CD4-positive, alpha-beta T cell treated with Interleukin-17A for 1 hour (primary cell): ENCODE data around the gene PRLR.

ENCODE experiments used
- DNase-seq: peaks from one replicate; pipeline ENCODE4 v3.0.0-alpha.2; 2020

PRLR gene

DNA sequence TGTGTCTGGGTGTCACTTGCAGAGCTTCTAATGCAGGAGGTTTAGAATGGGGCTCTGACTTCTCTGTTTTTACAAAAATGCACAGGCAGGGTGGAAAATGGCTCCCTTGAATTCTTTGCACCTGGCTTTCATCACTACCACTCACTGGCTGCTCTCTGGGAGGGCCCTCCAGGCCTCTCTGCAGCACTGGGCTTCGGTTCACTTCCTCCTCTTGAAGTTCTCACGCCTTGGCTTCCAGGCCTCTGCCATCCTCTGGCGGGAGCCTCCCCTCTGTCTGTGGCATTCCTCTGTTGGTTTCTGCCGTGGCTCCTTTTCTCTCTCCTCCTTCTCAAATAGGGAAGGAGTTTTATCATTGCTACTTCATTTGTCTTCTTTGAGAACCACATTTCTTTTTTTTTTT lies 2.8 kb upstream of the PRLR start:
- DNase-seq = no peak

GRCh38 chr5:35232124-35232523 lies 1.8 kb upstream of the PRLR start:
- DNase-seq = no peak

DNA sequence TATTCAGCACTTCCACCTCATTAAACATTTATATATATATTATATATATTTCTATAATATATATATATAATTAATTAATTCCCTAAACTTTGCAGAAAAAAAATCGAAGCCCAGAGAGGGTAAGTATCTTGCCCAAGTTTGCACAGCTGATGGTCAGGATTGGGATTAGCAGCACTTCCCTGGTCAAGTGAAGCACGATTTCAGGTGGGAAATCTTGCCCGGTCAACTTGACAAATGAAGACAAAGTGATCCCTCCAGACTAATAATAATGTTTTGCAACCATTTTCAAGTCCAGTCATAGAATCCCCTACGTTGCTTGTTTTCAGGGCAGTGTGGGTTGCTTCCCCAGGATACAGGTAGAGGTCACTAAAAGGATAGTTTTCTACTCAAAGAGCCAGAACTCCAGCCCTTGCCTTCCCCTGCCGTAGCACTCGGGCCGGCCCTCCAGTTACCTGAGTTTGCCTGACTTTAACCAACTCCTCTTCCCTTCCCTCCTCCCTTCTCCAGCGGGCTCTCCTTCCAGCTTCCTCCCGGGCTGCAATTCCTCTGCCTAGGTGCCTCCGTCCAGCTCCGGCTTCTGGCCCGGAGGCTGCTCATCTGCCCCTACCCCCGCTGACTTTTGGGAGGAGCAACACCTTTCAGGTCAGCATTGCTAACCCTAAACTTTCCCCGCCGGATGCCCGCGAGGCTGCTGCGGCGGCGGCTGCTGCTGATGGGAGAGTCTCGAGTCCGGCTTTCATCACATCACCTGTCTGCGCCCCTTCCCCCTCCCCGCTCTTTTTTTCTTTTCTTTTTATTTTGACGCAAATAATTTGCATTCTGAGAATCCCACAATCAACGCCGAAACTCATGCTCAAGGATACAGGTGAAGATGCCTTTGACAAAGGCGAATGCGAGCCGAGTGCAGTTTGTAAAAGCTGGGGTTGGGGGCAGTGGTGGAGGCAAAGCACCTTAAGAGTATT lies 930 bp downstream of the PRLR start:
- DNase-seq = no peak

DNA sequence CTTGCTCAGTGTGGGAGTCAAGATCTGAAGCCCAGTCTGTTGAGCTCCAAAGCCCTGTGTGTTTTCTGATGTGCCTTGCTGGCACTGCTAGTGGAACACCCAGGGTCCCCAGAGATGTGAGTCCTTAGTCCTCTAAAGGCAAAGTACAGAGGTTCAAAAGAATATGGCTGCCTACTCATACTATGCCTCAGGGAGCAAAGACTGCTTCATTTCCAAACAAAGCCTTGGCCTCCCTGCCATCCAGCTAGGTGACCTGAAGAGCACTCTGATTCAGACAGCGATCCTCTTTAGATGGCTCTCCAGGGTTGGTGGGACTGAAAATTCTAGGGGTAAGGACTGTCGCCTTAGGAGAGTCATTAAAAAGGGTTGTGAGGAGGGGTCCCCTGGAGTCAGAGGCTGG lies 2.0 kb downstream of the PRLR start:
- no peak for DNase-seq

GRCh38 chr5:35227720-35228119 lies 2.6 kb downstream of the PRLR start:
- DNase-seq = no peak

DNA sequence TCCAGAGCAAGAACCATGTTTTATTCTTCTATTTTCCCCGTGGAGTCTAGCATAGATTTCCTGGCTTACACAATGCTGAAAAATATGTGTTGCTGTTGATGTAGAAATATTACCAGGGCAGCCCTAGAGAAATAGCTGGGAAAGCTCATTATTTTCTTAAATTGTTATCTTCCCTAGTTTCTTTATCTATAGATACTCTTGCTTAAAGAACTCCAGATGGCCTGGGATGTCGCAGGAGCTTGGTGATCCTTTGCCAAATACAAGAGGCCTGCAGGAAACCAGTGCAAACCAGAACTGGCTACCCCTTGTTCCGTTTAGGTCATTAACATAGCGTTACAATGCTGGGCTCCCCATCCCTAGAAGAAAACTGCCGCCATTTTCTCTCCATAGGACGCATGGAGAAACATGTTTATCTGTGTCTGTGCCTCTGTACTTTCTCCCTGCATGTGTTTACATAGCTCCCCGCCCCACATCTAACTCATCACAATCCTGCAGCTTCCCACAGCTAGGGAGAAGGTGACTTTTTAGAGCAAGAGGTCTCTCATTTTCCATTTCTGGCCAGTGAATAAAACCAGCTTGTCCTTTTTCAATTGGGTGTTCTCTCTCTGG lies 6.4 kb downstream of the PRLR start:
- DNase-seq = no peak

- no peak for DNase-seq
Observed at GRCh38 chr5:35220967-35221366, 9.3 kb downstream of the PRLR start.

- no peak for DNase-seq
Observed at GRCh38 chr5:35218981-35219380, 11.3 kb downstream of the PRLR start.

- no peak for DNase-seq
Observed at GRCh38 chr5:35214051-35214450, 16.2 kb downstream of the PRLR start.

DNA sequence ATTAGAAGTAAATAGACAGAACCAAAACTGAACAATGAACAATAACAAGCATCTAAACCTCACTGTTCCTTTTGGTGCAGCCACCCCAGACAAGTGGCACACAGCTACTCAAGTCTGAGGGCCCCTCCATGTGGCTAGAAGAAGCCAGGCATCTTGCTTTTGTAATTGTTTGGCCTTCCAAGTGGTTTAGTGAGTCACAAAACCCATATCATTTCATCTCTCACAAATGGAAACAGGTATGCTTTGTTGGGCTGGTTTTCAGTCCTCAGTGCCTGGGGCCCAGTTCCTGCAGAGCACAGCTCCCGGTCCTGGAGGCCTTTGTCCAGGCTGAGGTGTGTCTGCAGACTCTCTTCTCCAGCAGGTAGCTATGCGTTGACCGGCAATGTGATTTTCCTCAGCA lies 16.7 kb downstream of the PRLR start:
- DNase-seq = no peak

- no peak for DNase-seq
Observed at GRCh38 chr5:35212122-35212982, 17.9 kb downstream of the PRLR start.

DNA sequence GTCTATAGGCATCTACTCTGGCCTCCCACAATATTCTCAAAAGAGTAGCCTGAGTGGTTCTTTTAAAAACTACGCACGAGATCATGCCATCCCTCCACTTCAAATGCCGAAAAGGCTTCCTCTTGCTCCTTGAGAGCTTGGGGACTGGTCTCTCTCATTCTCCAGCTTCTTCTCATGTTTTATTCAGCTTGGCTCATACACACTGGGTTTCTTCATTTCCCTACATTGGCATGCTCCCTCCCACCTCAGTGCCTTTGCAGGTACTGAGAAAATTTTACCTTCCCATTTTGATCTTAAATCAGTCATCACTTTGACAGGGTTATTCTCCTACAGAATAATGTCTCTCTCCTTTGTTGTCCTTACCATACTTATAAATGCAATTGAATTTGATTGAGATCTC lies 20.4 kb downstream of the PRLR start:
- DNase-seq = no peak

DNA sequence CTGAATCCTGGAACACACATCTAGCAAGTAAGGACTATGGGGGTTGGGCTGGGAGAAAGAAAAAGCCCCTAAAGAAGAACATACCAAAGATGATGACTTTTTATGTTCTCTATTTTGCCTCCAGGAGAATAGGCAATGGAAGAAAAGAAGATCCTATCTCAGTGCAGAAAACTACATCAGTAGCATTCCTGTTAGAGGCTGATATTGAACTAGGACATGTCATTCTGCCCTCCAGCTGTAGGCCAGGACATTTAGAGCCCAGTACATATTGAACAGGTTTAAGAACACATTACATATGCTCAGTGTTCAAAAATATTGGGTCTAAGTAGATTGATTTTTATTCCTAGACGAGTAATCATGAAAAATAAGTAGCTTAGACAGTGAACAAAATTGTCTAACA lies 24.7 kb downstream of the PRLR start:
- no peak for DNase-seq

DNA sequence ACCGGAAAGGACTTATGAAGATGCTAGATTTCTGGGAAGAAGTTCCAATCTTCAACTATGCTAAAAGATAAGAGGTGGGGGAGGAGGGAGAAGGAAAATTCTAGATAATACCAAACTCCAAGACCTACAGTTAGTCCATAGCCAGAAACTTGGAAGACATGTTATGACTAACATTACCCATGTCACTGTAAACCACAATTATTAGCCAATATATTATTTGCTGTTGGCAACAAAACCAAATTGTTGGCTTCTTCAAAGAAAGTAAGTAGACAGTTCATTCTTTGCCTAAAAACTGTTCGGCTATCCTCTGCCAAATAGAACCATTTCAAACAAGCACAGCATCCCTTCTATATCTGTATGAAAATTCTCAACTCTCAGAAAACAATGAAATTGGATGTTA lies 25.1 kb downstream of the PRLR start:
- no peak for DNase-seq

- no peak for DNase-seq
Observed at GRCh38 chr5:35203403-35203802, 26.9 kb downstream of the PRLR start.

- peak; percentile 21 for DNase-seq
Observed at GRCh38 chr5:35202319-35203111, 27.8 kb downstream of the PRLR start.

- DNase-seq = no peak
Observed at GRCh38 chr5:35201291-35201690, 29.0 kb downstream of the PRLR start.

GRCh38 chr5:35199886-35200285 lies 30.4 kb downstream of the PRLR start:
- DNase-seq = no peak

DNA sequence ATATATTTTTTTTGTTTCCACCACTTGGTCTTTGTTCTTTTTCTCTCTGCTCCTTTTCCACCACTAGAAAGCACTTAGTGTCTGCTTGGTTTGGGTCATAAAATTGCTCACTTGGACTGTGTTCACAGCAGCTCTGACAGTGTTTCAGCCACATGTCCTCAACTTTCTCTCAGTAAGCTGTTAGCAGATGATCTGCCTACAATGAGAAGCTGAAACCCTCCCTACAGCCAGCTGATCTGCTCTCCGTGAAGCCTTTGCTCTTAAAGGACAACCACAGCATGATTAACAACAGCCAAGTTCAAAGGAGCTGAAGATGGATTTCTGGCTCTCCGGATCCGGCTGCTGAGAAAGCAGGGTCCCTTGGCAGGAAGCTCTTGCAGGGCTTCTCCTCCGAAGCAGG lies 31.6 kb downstream of the PRLR start:
- DNase-seq = no peak

- DNase-seq = no peak
Observed at GRCh38 chr5:35198075-35198474, 32.2 kb downstream of the PRLR start.

- no peak for DNase-seq
Observed at GRCh38 chr5:35197351-35197750, 32.9 kb downstream of the PRLR start.

DNA sequence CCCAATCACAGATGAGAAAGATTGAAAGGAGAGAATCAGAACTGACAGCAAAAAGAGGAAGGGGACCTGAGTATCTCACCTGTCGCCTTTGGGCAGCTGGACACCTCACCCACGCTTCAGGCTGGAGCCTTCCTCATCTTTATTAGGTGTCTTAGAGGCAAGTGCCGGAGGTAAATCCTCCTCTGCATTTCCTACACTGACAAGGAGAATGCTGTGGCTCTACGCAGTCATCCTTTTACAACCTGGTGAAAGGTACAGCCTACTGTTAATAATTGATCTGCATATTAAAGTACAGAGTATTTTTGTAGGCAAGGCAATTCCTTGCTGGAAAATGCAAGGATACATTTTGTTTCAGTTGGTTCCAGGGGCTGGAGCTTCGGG lies 34.8 kb downstream of the PRLR start:
- DNase-seq = no peak
